ENCODE results near the gene NEUROD2.
A peak's percentile ranks its signal among the peaks of the same experiment; 100 is the strongest.

GRCh38 chr17:39621523-39622379, 14.0 kb upstream of the NEUROD2 start:
- TF ChIP-seq CTCF (IDR thresholded peaks at IDR 0.05; ENCODE audit: low read depth, low read length, poor library complexity, severe bottlenecking) (peak; percentile 100), EZH2phosphoT487 (IDR thresholded peaks at IDR 0.05; ENCODE audit: borderline replicate concordance, low read length) (no peak; the same call in 1 of the 2 replicates)

Measured in DOHH2 (cell line).